WI38 (cell line): ENCODE measurements around the gene ATPAF1.

ENCODE experiments used
- H3K4me3 ChIP-seq: 2 replicates; pipeline ENCODE4 v1.5.1; 2011; ENCODE audit warnings: low read depth, mild to moderate bottlenecking, control low read depth, low read length
- CTCF ChIP-seq: IDR thresholded peaks from 2 replicates; pipeline ENCODE4 v1.5.1; 2012; ENCODE audit warnings: low read depth, mild to moderate bottlenecking, control low read depth, low read length

ATPAF1 gene

GRCh38 chr1:46585312-46585938, 82.7 kb downstream of the ATPAF1 start:
- no peak overlapping the region for H3K4me3 ChIP-seq
- TF ChIP-seq CTCF = no peak

GRCh38 chr1:46583494-46583893, 84.7 kb downstream of the ATPAF1 start:
- no peak overlapping the region for H3K4me3 ChIP-seq
- TF ChIP-seq CTCF = no peak

- no peak for TF ChIP-seq CTCF
Observed at GRCh38 chr1:46582972-46583371, 85.2 kb downstream of the ATPAF1 start.

More at GRCh38 chr1:46582972-46583371, 85.2 kb downstream of the ATPAF1 start:
- H3K4me3 ChIP-seq = no peak overlapping the region
